NOMO-1 treated with dmso at 0.1 percent for 144 hours (cell line): ENCODE data around the gene PGM1.
"Not testable (repeated sequence)": the region's sequence is repeated elsewhere in the genome, so short reads cannot be mapped to it uniquely, and the experiment has no call there.

Experiments
- DNase-seq: peaks from one replicate; lab custom pipeline; 2025; ENCODE audit not compliant: unreplicated experiment; lab: John Stamatoyannopoulos, UW

The PGM1 gene

GRCh38 chr1:63593303-63593885 is at the start of gene PGM1:
PGM1 (plus strand) TSS chr1:63593411; CDS start chr1:63593489, 78 bp downstream.
- DNase-seq = peak; percentile 60

- no peak for DNase-seq
Measured at GRCh38 chr1:63545780-63546179, 47.4 kb upstream of the PGM1 start.

GRCh38 chr1:63547621-63548294 is 45.5 kb upstream of the PGM1 start:
- DNase-seq = no peak

- DNase-seq = no peak
Measured at GRCh38 chr1:63548303-63548702, 44.9 kb upstream of the PGM1 start.

- DNase-seq = no peak
Measured at GRCh38 chr1:63548877-63549276, 44.3 kb upstream of the PGM1 start.

GRCh38 chr1:63555480-63555879 is 37.7 kb upstream of the PGM1 start:
- DNase-seq = no peak

- DNase-seq = peak; percentile 3
Measured at GRCh38 chr1:63557365-63557987, 35.7 kb upstream of the PGM1 start.

GRCh38 chr1:63559357-63559756 is 33.9 kb upstream of the PGM1 start:
- no peak for DNase-seq

- DNase-seq = no peak
Measured at GRCh38 chr1:63563745-63564144, 29.5 kb upstream of the PGM1 start.

- no peak for DNase-seq
Measured at GRCh38 chr1:63569068-63569467, 24.1 kb upstream of the PGM1 start.

- no peak for DNase-seq
Measured at GRCh38 chr1:63569640-63570316, 23.4 kb upstream of the PGM1 start.

GRCh38 chr1:63572686-63573085 is 20.5 kb upstream of the PGM1 start:
- DNase-seq = not testable (repeated sequence)

- not testable (repeated sequence) for DNase-seq
Measured at GRCh38 chr1:63574203-63574796, 18.9 kb upstream of the PGM1 start.

- no peak for DNase-seq
Measured at GRCh38 chr1:63575340-63575826, 17.8 kb upstream of the PGM1 start.

GRCh38 chr1:63586326-63586725 is 6.9 kb upstream of the PGM1 start:
- not testable (repeated sequence) for DNase-seq

GRCh38 chr1:63590166-63590560 is 3.0 kb upstream of the PGM1 start:
- no peak for DNase-seq

- no peak for DNase-seq
Measured at GRCh38 chr1:63592536-63593302, 492 bp upstream of the PGM1 start.

- DNase-seq = peak; percentile 70
Measured at GRCh38 chr1:63593886-63594605, 835 bp downstream of the PGM1 start.

GRCh38 chr1:63595435-63595834 is 2.2 kb downstream of the PGM1 start:
- no peak for DNase-seq

- no peak for DNase-seq
Measured at GRCh38 chr1:63599799-63600198, 6.6 kb downstream of the PGM1 start.
